T-cell (primary cell): ENCODE results near the gene KRTAP4-11. TPM values are rescaled to one million over a fixed set of nuclear protein-coding genes. Genes with fewer than 3 reads are reported as not detected.
"Not testable (repeated sequence)": the region's sequence is repeated elsewhere in the genome, so short reads cannot be mapped to it uniquely, and the experiment has no call there.

ENCODE experiments used
- ATAC-seq, 4 experiments: fragments of 200-7000 bp in 3 of 4; fragments of 150-1000 bp in 1 of 4; cut with Tn5 transposase; replicated peaks in 1 of 4; 1 replicate in 3 of 4; 2 replicates in 1 of 4; pipeline ENCODE4 v1.10.0; 2021; ENCODE audit warnings: moderate library complexity in 3 of 4, mild to moderate bottlenecking in 2 of 4, moderate number of reproducible peaks in 1 of 4
- CTCF ChIA-PET, 2 donors: fragments of 300-600 bp; sonication (Branson Sonifier 250); formaldehyde crosslinking; loops; one replicate each; lab custom pipeline; 2022; ENCODE audit warnings: antibody characterized with exemption in 2 of 2; lab: Charles Lee
- POLR2A ChIA-PET, 2 donors: fragments of 300-600 bp; sonication (Branson Sonifier 250); formaldehyde crosslinking; loops; one replicate each; lab custom pipeline; 2022; ENCODE audit warnings: antibody characterized with exemption in 2 of 2; lab: Charles Lee
- DNase-seq, 35 experiments: peaks; one replicate each; pipeline versions ENCODE4 v3.0.0 to v3.0.0-alpha.2; 2013 to 2023
- H3K27ac ChIP-seq: one replicate; pipeline ENCODE4 v1.5.1; 2013; ENCODE audit warnings: low read length
- H3K27me3 ChIP-seq, 2 experiments: replicated peaks in 1 of 2; 1 replicate in 1 of 2; 2 replicates in 1 of 2; pipeline versions ENCODE4 v1.6.1 to v1.7.0; 2013; ENCODE audit warnings: low read length in 1 of 2, mixed read lengths in 1 of 2; ENCODE audit not compliant: control insufficient read depth in 2 of 2, insufficient read depth in 2 of 2; ENCODE audit errors: extremely low read depth in 1 of 2
- H3K36me3 ChIP-seq, 2 donors: 1 replicate in 1 of 2; 2 replicates in 1 of 2; pipeline versions ENCODE4 v1.6.1 to v1.7.0; 2013; ENCODE audit warnings: low read length in 1 of 2; ENCODE audit not compliant: control insufficient read depth in 2 of 2, insufficient read depth in 1 of 2; ENCODE audit errors: extremely low read depth in 1 of 2
- H3K4me1 ChIP-seq, 2 experiments: 1 replicate in 1 of 2; 2 replicates in 1 of 2; pipeline versions ENCODE4 v1.6.1 to v1.7.0; 2013; ENCODE audit warnings: low read length in 2 of 2, mixed read lengths in 1 of 2; ENCODE audit not compliant: insufficient read depth in 2 of 2, control insufficient read depth in 1 of 2; ENCODE audit errors: extremely low read depth in 1 of 2
- H3K4me3 ChIP-seq, 2 donors: 1 replicate in 1 of 2; 2 replicates in 1 of 2; pipeline versions ENCODE4 v1.5.1 to v1.7.0; 2013; ENCODE audit warnings: mild to moderate bottlenecking in 2 of 2, low read length in 1 of 2, moderate library complexity in 1 of 2; ENCODE audit not compliant: control insufficient read depth in 1 of 2; ENCODE audit errors: extremely low read depth in 1 of 2
- H3K9me3 ChIP-seq: 2 replicates; pipeline ENCODE4 v1.7.0; 2013
- H3K27ac Mint-ChIP-seq, 2 donors: one replicate each; pipeline ENCODE4 v1.8.0; 2020 to 2021; ENCODE audit warnings: mild to moderate bottlenecking in 2 of 2, mixed read lengths in 2 of 2
- H3K27me3 Mint-ChIP-seq, 2 donors: one replicate each; pipeline ENCODE4 v1.8.0; 2021 to 2022; ENCODE audit warnings: mixed read lengths in 2 of 2
- H3K36me3 Mint-ChIP-seq: one replicate; pipeline ENCODE4 v1.8.0; 2021; ENCODE audit warnings: mixed read lengths
- H3K4me1 Mint-ChIP-seq, 3 donors: one replicate each; pipeline ENCODE4 v1.8.0; 2020 to 2022; ENCODE audit warnings: mixed read lengths in 3 of 3, mild to moderate bottlenecking in 1 of 3
- H3K4me3 Mint-ChIP-seq, 3 donors: one replicate each; pipeline ENCODE4 v1.8.0; 2020 to 2022; ENCODE audit warnings: mild to moderate bottlenecking in 3 of 3, mixed read lengths in 3 of 3, moderate library complexity in 3 of 3
- H3K9me3 Mint-ChIP-seq, 3 donors: one replicate each; pipeline ENCODE4 v1.8.0; 2020 to 2022; ENCODE audit warnings: mixed read lengths in 3 of 3
- WGBS: methylation state at CpG from one replicate; pipeline ENCODE4 v1.1.5; 2013; ENCODE audit warnings: missing lambda C conversion rate; ENCODE audit not compliant: insufficient coverage; 5-methylcytosine and 5-hydroxymethylcytosine counted together
- total RNA-seq, 35 experiments: library from RNA in 6 of 35; stranded (reverse) in 6 of 35; fragments of 120-200 nt in 1 of 35; gene quantifications; one replicate each; pipeline versions ENCODE4 v1.2.1 to v1.2.4 and lab custom pipeline; 2013 to 2026

Gene KRTAP4-11
- total RNA-seq, 5 donors from 2014 or later (not counting 1 experiment from before 2014, with no cell fraction given) = not detected

GRCh38 chr17:41151525-41151924 is 33.4 kb upstream of the KRTAP4-11 start:
- ChIA-PET POLR2A (no interaction called here), CTCF (interaction anchor here in 1 of 2 donors (0.6 kb wide), 1 partner anchor 664 kb away, joined by 3 read pairs; no protein-coding TSS in a partner anchor)
- no peaks in the 10 kb centered on the region for H3K36me3 Mint-ChIP-seq
- H3K27ac ChIP-seq = no peak overlapping the region
- no peaks in the 10 kb centered on the region for H3K4me1 Mint-ChIP-seq
- no peak overlapping the region for H3K4me3 Mint-ChIP-seq
- H3K4me1 ChIP-seq = no peaks in the 10 kb centered on the region
- H3K27ac Mint-ChIP-seq = no peak overlapping the region
- ATAC-seq (no peak), DNase-seq (no peak)
- WGBS = no CpG with 5 or more reads among the region's 2 CpGs
- no peaks in the 10 kb centered on the region for H3K9me3 ChIP-seq
- H3K9me3 Mint-ChIP-seq = no peaks in the 10 kb centered on the region
- no peaks in the 10 kb centered on the region for H3K36me3 ChIP-seq
- peaks cover 0 to 9% of the 10 kb centered on the region in 2 donors for H3K27me3 Mint-ChIP-seq
- no peak overlapping the region for H3K4me3 ChIP-seq
- H3K27me3 ChIP-seq = peaks cover 2% of the 10 kb centered on the region in 2 experiments

- Histone ChIP-seq H3K9me3 (no peaks in the 10 kb centered on the region), H3K36me3 (no peaks in the 10 kb centered on the region), H3K27ac (no peak overlapping the region), H3K27me3 (peaks cover 2% of the 10 kb centered on the region in 2 experiments), H3K4me1 (no peaks in the 10 kb centered on the region), H3K4me3 (no peak overlapping the region)
- Mint-ChIP-seq H3K27me3 (no peaks in the 10 kb centered on the region), H3K27ac (no peak overlapping the region), H3K4me1 (no peaks in the 10 kb centered on the region), H3K9me3 (no peaks in the 10 kb centered on the region), H3K36me3 (no peaks in the 10 kb centered on the region), H3K4me3 (no peak overlapping the region)
- ChIA-PET CTCF (no interaction called here), POLR2A (no interaction called here)
- WGBS = 76% methylated on average over 2 of the region's 4 CpGs
- no peak for DNase-seq
- no peak for ATAC-seq
These were observed 31.9 kb upstream of the KRTAP4-11 start for GRCh38 chr17:41150026-41150425.

DNA sequence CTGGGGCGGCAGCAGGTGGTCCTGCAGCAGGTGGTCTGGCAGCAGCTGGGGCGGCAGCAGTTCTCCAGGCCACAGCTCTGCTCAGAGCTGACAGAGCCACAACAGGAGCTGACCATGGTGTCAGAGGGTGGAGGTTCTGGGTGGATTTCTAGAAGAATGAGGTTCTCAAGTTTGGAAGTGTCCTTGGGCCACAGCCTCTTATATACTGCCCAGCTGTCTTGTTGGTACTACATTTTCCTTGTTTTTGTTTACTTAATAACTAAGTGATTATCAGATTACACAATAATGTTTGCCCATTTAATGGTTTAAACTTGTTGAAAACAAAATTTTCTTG is 31.4 kb upstream of the KRTAP4-11 start, which contains the start of gene KRTAP4-5:
Gene KRTAP4-5 (minus strand): TSS at position 174 of the 334 bp plus-strand sequence. CDS start 58 bp downstream, at position 116.
- H3K4me1 Mint-ChIP-seq = no peaks in the 10 kb centered on the region
- Histone ChIP-seq H3K27me3 (peaks cover 2% of the 10 kb centered on the region in 2 experiments), H3K9me3 (no peaks in the 10 kb centered on the region), H3K4me3 (no peak within 1 kb of the TSS), H3K4me1 (no peaks in the 10 kb centered on the region), H3K36me3 (no peaks in the 10 kb centered on the region), H3K27ac (no peak within 1 kb of the TSS)
- ChIA-PET POLR2A (no interaction called here), CTCF (no interaction called here)
- H3K27ac Mint-ChIP-seq = no peak within 1 kb of the TSS
- H3K27me3 Mint-ChIP-seq = no peaks in the 10 kb centered on the region
- 100% methylated on average over 1 of the region's 2 CpGs for WGBS
- DNase-seq = no peak
- no peaks in the 10 kb centered on the region for H3K9me3 Mint-ChIP-seq
- H3K36me3 Mint-ChIP-seq = no peaks in the 10 kb centered on the region
- ATAC-seq = no peak
- no peak within 1 kb of the TSS for H3K4me3 Mint-ChIP-seq

GRCh38 chr17:41148971-41149651 is 30.9 kb upstream of the KRTAP4-11 start:
- H3K27ac Mint-ChIP-seq, ATAC-seq, H3K27me3 ChIP-seq, POLR2A ChIA-PET, H3K4me3 ChIP-seq, H3K9me3 Mint-ChIP-seq, H3K36me3 ChIP-seq, H3K36me3 Mint-ChIP-seq, H3K9me3 ChIP-seq, H3K4me1 Mint-ChIP-seq, CTCF ChIA-PET, H3K27ac ChIP-seq, DNase-seq, H3K4me1 ChIP-seq, H3K4me3 Mint-ChIP-seq, H3K27me3 Mint-ChIP-seq: not testable (repeated sequence)
- WGBS = 68% methylated on average over 7 of the region's 10 CpGs

DNA sequence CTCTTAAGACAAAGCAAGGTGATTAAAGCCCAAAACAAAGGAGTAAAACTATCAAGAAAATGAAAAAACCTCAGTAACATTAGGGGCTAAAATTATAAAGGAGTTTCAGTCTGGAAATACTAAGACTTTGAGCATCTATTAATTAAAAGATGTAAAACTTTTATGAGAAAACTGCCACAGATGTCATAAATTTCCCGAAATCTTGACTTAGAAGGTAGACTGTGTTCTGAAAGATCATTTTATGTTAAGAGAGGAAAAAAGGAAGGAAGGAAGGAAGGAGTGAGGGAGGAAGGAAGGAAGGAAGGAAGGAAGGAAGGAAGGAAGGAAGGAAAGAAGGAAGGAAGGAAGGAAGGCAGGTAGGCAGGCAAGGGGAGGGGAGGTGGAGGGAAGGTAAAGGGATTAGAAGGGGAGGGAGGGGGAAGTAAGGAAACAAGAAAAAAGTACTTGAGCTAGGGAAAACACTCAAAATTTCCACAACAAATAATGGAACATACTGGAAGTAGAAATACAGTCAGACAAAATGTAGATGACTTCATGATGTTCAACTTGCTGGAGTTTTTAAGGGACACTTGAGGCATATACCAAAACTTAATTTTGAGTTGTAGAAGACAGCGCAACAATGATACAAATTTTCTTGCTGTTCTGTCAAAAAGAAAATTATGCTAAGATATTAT is 29.5 kb upstream of the KRTAP4-11 start:
- H3K36me3 Mint-ChIP-seq = peaks cover 5% of the 10 kb centered on the region
- ChIA-PET CTCF (interaction anchor here in 1 of 2 donors (0.7 kb wide), 1 partner anchor 35 kb away, joined by 4 read pairs; no protein-coding TSS in a partner anchor), POLR2A (no interaction called here)
- DNase-seq = no peak
- no peaks in the 10 kb centered on the region for H3K4me1 Mint-ChIP-seq
- H3K4me3 Mint-ChIP-seq = no peak overlapping the region
- no peaks in the 10 kb centered on the region for H3K4me1 ChIP-seq
- H3K36me3 ChIP-seq = no peaks in the 10 kb centered on the region
- no peaks in the 10 kb centered on the region for H3K9me3 ChIP-seq
- peaks cover 10 to 12% (median 10%) of the 10 kb centered on the region in 3 donors for H3K9me3 Mint-ChIP-seq
- peaks cover 2% of the 10 kb centered on the region in 2 experiments for H3K27me3 ChIP-seq
- no peak overlapping the region for H3K27ac ChIP-seq
- 57% methylated on average over 1 of the region's 2 CpGs for WGBS
- H3K4me3 ChIP-seq = no peak overlapping the region
- ATAC-seq = no peak
- H3K27ac Mint-ChIP-seq = no peak overlapping the region
- H3K27me3 Mint-ChIP-seq = no peaks in the 10 kb centered on the region

DNA sequence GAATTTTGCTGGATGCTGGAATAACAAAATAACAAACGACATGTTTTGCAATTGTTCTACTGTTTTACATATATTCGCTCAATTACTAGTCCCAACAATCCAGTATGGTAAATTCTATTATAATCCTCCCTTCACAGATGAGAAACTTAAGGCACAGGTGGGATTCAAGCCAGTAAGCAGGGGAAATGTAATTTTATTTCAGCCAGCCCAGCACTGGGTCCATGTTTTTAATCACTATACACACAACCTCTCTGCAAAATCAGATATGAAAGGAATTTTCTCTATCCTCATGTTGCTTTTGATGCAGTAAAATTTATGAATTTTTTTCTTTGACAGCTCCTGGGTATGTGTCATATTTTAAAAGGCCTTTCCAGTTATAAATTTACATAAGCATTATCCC is 27.1 kb upstream of the KRTAP4-11 start:
- H3K9me3 ChIP-seq = no peaks in the 10 kb centered on the region
- H3K27ac ChIP-seq = no peak overlapping the region
- ChIA-PET POLR2A (no interaction called here), CTCF (no interaction called here)
- H3K27me3 ChIP-seq = peaks cover 2% of the 10 kb centered on the region in 2 experiments
- Mint-ChIP-seq H3K4me1 (no peaks in the 10 kb centered on the region), H3K27ac (no peak overlapping the region), H3K27me3 (no peaks in the 10 kb centered on the region), H3K36me3 (peaks cover 5% of the 10 kb centered on the region), H3K9me3 (peaks cover 18 to 25% (median 20%) of the 10 kb centered on the region in 3 donors), H3K4me3 (no peak overlapping the region)
- WGBS = no CpG with 5 or more reads among the region's 2 CpGs
- no peaks in the 10 kb centered on the region for H3K36me3 ChIP-seq
- ATAC-seq (no peak), DNase-seq (no peak)
- H3K4me1 ChIP-seq = no peaks in the 10 kb centered on the region
- H3K4me3 ChIP-seq = no peak overlapping the region
